ENCODE data around the gene TMEM132D.

DNA sequence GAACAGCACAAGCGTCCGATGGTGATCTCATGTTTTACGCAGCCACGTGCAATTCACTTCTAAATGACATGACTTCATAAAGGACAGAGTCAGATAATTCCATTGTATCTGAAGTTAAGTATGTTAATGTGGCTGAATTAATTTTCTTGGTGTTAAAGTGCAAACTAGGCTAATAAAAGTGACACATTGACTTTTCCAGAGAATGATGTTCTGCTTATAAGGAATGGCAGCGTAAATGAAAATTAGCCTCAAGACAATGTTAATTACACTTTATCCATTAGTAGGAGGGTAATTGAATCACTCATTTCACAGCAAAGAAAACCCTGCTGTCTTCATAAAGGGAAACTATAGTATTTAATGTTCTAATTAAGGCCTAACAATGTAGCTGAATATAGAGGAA lies 624.1 kb downstream of the TMEM132D start:
- TF ChIP-seq TAF1 (IDR thresholded peaks at IDR 0.05; ENCODE audit: low read depth) (no peak), MXI1 (conservative IDR thresholded peaks at IDR 0.05; ENCODE audit: poor library complexity, severe bottlenecking) (no peak), POLR2AphosphoS5 (IDR thresholded peaks at IDR 0.05) (no peak), RAD21 (conservative IDR thresholded peaks at IDR 0.05) (no peak)
- TF ChIP-seq, protein P1, sequence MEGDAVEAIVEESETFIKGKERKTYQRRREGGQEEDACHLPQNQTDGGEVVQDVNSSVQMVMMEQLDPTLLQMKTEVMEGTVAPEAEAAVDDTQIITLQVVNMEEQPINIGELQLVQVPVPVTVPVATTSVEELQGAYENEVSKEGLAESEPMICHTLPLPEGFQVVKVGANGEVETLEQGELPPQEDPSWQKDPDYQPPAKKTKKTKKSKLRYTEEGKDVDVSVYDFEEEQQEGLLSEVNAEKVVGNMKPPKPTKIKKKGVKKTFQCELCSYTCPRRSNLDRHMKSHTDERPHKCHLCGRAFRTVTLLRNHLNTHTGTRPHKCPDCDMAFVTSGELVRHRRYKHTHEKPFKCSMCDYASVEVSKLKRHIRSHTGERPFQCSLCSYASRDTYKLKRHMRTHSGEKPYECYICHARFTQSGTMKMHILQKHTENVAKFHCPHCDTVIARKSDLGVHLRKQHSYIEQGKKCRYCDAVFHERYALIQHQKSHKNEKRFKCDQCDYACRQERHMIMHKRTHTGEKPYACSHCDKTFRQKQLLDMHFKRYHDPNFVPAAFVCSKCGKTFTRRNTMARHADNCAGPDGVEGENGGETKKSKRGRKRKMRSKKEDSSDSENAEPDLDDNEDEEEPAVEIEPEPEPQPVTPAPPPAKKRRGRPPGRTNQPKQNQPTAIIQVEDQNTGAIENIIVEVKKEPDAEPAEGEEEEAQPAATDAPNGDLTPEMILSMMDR (IDR thresholded peaks at IDR 0.05; ENCODE audit: poor library complexity, severe bottlenecking), result no peak

Measured in neural cell (in vitro differentiated cells).